Cerebellar cortex (tissue), 1 donor: ENCODE results near the gene ZC3H4.
A peak's percentile ranks its signal among the peaks of the same experiment; 100 is the strongest.

ENCODE experiments used
- DNase-seq: peaks from one replicate; pipeline ENCODE4 v3.0.0-alpha.2; 2015; ENCODE audit warnings: low spot score

Gene ZC3H4

DNA sequence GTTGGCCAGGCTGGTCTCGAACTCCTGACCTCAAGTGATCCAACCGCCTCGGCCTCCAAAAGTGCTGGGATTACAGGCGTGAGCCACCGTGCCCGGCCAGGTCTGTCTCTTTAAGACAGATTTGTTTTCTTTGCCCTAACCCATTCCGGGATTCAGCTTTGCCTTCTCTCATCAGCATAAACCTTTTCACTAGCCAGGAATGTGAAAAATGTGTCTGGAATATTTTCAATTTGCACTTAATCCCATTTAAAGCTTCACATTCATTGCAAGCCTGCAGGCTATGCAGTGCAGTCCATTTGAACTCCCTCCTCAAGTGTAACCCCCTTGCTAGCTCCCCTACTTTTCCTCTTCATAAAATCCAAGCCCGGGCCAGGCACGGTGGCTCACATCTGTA lies 64.3 kb downstream of the ZC3H4 start:
- peak; percentile 86 for DNase-seq

DNA sequence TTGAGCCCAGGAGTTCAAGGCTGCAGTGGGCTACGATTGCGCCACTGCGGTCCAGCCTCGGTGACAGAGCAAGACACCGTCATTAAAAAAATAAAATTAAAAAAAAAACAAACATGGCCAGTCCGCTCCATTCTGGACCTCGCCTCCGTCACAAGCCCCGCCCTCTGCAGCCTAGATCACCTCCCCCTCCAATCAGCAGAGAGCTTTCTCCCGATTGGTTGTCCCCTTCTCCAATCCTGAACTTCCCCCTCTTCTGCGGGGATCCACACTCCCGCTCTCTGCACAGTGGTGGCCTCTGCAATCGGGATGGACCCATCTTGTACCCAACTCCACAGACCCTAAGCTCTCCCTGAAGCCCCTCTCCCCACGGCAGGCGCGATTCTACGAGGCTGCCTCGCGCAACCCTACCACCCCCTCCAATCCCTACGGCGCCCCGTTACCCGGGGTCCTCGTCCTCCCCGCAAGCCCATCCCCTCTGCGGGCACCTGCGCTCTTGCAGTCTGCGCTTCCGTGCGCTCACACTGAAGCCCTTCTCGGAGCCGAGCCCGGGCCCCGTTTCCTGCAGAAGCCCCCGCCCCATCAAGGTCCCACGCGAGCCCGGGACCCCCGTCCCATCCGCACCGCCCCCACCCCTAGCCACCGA lies 65.7 kb downstream of the ZC3H4 start:
- DNase-seq: peak; percentile 99

GRCh38 chr19:47047272-47047762 lies 66.3 kb downstream of the ZC3H4 start:
- DNase-seq: no peak

DNA sequence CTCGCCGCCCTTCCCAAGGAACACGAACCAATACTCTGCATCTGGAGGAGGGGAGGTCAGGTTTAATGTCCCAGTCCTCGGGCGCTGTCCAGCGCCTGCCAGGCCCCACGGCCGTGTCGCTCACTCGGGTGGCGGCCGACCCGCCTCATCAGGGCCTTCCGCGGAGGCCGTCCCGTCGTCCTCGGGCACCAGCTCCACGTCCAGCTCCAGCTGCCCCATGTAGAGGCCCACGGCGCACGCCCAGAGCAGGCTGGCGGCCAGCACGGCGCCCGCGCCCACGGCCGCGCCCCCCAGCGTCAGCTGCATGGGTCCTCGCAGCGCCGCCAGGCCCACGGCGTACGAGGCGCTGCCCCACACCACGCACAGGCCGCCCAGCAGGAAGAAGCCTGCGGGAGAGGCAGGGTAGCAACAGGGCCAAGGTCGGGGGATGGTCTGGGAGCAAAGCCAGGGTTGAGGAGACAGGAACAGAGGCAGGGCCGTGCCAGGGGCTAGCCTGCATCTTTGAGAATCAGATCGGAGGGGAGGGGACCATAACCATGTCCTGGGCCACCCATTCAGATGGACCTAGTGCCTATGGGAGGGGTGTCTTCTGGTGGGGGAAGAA lies 67.6 kb downstream of the ZC3H4 start:
- DNase-seq: no peak

GRCh38 chr19:47044946-47045866 lies 68.4 kb downstream of the ZC3H4 start:
- no peak for DNase-seq

DNA sequence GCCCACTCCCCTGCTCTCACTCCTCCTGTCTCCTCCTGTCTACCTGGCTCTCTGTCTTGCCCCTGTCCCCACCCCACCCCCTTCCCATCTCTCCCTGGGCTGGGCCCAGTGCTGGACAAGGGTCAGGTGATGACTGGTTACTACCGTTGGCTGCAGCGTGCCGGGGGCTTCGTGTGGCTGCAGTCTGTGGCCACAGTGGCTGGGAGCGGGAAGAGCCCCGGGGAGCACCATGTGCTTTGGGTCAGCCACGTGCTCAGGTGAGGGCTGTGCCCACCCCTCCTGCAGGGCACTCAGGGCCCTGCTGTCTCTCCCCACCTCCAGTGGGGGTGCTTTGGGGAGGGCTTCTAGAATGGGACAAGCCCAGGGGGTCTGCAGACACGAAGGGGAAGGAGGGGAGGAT lies 72.7 kb downstream of the ZC3H4 start:
- no peak for DNase-seq

DNA sequence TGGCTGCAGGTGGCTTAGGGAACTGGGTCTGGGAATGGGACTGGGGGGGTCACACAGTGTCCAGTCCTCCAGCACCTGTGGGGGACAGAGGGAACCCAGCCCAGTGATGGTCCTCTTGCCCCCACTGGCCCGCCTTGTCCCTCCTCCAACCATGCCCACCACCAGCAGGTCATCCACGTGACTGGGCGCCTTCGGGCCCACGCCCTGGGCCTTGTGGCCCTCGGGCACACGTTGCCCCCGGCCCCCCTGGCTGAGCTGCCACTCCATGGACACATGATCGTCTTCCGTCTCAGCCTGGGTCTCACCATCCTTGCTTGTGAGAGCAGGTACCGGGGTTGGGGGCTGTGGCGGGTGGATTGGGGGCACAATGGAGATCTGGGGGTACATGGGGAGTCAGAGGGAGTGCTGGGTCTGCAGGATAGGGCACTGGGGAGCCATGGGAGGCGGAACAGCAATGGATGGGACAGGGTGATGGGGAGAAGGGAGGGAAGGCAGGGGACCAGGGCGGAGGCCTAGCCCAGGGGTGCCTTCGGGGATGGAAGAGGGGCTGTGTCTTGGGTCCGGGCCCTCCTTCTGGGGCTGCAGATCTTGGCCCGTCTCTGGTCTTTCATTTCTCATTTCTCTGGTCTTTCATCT lies 74.2 kb downstream of the ZC3H4 start:
- no peak for DNase-seq

- no peak for DNase-seq
Observed at GRCh38 chr19:47037766-47038165, 75.8 kb downstream of the ZC3H4 start.

DNA sequence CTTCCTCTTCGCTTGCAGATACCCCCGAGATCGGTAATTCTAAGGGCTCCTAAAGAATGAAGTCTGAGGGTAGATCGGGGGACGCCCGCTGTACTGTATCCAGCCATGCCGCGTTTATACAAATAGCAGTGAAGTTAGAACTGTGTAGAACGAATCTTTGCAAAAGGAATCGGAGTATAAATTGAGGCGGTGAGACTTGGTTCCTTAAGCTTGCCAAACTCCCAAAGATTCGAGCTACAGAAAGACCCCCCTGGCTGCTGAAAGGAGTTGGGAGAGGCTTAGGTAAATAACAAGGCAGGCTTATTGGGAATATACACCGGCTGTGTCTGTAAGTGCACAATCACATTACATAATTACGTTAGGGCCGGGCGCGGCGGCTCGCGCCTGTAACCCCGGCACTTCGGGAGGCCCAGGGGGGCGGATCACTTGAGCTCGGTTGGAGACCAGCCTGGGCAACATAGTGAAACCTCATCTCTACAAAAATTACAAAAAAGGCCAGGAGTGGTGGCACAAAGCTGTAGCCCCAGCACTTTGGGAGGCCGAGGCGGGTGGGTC lies 77.4 kb downstream of the ZC3H4 start:
- DNase-seq: no peak

GRCh38 chr19:47035127-47036096 lies 78.2 kb downstream of the ZC3H4 start:
- DNase-seq: peak; percentile 88

DNA sequence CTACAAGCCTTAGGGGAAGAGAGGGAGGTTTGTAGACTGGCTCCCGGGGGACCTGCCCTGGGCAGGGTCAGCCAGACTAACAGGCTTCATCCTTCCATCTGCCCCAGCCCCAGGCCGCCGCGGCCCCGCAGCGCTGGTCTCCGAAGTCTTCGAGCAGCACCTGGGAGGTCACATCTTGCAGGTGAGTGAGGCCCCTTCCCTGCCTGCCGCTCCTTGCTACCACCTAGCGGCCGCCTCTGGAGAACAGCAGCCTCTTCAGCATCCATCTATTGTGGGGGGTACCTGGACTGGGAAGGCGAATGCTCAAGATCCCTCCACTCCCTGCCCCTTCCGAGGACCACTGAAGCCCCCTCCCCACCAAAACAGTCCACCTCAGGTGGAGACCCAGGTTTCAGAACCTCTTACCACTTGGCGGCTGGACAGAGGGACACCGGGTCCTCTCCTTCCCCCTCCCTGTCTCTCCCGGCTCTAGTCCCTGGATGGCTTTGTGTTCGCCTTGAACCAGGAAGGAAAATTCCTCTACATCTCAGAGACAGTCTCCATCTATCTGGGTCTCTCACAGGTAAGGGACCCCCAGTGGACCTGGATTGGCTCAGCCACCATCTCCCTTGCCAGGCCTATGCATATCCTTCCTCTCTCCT lies 81.3 kb downstream of the ZC3H4 start:
- DNase-seq: peak; percentile 73

DNA sequence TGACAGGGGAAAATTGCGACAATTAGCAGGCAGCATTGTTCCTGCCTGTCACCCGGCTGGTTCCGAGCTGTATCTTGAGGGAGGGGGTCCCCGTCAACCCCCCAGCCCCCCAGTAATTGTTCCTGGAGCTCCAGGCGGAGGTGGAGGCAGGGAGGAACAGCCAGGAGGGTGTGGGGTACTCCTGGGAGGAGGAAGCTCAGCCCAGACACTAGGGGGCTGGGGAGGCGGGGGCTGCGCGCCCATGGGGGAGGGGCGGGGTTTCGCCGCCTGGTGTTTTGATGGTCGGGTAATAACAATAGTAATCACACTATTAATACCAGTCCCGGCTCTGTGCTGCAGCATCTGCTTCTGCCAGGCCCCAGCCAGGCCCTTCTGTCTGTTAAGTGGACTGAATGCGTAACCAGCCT lies 85.4 kb downstream of the ZC3H4 start:
- DNase-seq: no peak

GRCh38 chr19:47027586-47028088 lies 85.9 kb downstream of the ZC3H4 start:
- no peak for DNase-seq

DNA sequence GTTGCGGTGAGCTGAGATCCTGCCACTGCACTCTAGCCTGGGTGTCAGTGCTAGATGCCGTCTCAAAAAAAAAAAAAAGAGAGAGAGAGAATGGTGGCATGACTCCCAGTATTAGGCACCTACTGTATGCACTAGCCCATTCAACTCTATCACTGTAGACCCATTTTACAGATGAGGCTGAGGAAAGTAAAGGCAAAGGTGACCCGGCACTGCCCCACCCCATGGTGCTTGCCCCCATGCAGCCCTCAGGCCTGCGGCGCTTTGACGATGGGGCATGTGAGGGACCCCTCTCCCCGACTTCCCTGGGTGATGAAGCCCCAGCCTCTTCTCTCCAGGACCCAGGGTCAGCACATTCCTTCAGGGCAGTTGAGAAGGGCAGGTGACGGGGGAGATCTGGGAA lies 86.7 kb downstream of the ZC3H4 start:
- no peak for DNase-seq

GRCh38 chr19:47026156-47026555 lies 87.4 kb downstream of the ZC3H4 start:
- no peak for DNase-seq

DNA sequence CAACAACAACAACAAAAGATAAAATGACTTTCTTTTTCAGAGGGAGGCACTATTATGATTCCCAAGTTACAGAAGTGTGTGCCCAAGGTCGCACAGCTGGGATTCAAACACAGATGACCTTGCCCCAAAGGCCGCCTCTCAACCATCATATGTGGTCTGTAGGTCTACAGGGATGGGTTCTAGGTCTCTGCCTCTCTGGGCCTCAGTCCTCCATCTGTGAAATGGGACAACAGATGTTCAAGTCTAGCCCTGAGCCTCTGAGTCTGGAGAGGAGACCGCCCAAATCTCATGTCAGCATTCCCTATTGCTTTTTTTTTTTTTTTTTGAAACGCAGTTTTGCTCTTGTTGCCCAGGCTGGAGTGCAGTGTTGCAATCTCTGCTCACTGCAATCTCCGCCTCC lies 89.1 kb downstream of the ZC3H4 start:
- DNase-seq: no peak

- DNase-seq: no peak
Observed at GRCh38 chr19:47023448-47023794, 90.2 kb downstream of the ZC3H4 start.

- DNase-seq: no peak
Observed at GRCh38 chr19:47022541-47023447, 90.8 kb downstream of the ZC3H4 start.

DNA sequence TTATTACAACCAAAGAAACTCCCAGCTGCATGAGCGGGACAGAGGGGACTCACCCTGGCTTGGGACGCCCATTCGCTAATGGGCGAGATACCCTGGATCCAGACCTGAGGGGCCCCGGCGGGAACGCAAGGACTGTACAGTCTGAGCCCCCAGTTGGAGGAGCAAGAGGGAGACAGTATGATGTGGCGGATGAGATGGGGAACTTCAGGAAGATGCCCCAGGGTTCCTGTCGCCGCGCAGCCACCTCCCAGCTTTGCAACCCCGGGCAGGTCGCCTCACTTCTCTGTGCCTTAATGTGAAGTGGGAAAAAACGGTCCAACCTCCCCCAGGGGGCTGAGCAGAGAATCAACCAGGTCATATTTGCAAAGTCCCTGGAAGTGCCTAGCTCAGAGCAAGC lies 91.4 kb downstream of the ZC3H4 start:
- no peak for DNase-seq
